Fibroblast of villous mesenchyme (primary cell): ENCODE data around the gene GRIPAP1. TPM values are rescaled to one million over a fixed set of nuclear protein-coding genes. Genes with fewer than 3 reads are reported as not detected.

Source experiments
- DNase-seq: peaks from one replicate; pipeline ENCODE4 v3.0.0-alpha.2; 2010; ENCODE audit warnings: low read depth
- H3K4me3 ChIP-seq: 2 replicates; pipeline ENCODE4 v1.5.1; 2011; ENCODE audit warnings: low read depth, mild to moderate bottlenecking, low read length
- total RNA-seq: library from RNA; depleted of rRNA; stranded (reverse); fragments of >200 nt; gene quantifications from 2 replicates; pipeline ENCODE4 v1.2.3, GENCODE V29; 2012
- TF ChIP-seq, protein P1 (sequence below): IDR thresholded peaks from 2 replicates; pipeline ENCODE4 v1.5.1; 2012; ENCODE audit warnings: low read depth, mild to moderate bottlenecking, low read length; ENCODE audit not compliant: insufficient read depth

GRIPAP1 gene
- total RNA-seq, 1 donor: 14.2 TPM

DNA sequence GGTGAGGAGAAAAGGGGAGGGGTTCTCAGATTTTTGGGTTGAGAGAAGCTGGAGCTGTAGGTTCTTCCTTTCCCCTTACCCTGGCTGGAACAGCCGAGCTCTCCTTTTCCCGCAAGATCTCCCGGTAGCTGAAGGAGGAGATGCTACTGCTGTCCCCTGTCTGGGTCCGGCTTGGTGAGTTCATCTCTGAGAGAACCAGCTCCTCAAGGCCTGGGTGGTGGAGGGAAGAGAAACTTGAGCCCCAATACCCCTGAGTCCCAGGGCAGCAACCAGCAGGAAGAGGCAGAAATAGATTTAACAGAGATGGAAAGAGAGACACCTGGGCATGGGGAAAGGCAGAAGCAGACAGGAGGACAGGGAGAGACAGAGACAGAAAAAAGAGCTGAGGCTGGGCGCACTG, 23.8 kb downstream of the GRIPAP1 start:
- TF ChIP-seq, protein P1, sequence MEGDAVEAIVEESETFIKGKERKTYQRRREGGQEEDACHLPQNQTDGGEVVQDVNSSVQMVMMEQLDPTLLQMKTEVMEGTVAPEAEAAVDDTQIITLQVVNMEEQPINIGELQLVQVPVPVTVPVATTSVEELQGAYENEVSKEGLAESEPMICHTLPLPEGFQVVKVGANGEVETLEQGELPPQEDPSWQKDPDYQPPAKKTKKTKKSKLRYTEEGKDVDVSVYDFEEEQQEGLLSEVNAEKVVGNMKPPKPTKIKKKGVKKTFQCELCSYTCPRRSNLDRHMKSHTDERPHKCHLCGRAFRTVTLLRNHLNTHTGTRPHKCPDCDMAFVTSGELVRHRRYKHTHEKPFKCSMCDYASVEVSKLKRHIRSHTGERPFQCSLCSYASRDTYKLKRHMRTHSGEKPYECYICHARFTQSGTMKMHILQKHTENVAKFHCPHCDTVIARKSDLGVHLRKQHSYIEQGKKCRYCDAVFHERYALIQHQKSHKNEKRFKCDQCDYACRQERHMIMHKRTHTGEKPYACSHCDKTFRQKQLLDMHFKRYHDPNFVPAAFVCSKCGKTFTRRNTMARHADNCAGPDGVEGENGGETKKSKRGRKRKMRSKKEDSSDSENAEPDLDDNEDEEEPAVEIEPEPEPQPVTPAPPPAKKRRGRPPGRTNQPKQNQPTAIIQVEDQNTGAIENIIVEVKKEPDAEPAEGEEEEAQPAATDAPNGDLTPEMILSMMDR: no peak
- no peak for DNase-seq
- H3K4me3 ChIP-seq: no peak overlapping the region

DNA sequence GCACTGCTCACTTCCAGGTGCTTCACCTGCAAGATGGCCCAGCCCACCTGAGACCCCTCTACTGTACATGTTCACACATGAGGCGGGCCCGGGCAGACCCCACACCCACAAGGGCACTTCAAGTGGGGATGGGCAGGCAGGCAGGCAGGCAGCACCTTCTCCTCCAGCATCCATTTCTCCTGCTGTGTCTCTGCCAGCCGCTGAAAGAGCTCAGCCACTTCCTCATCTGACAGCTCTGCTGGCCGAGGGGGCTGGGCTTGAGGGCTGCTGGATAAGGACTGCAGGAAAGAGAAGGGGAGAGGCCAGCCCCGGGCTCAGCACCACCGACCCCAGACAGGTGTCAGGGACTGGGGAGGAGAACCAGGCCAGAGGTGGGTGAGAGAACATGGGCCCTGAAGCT, 26.0 kb downstream of the GRIPAP1 start:
- no peak for DNase-seq
- TF ChIP-seq, protein P1: no peak

DNA sequence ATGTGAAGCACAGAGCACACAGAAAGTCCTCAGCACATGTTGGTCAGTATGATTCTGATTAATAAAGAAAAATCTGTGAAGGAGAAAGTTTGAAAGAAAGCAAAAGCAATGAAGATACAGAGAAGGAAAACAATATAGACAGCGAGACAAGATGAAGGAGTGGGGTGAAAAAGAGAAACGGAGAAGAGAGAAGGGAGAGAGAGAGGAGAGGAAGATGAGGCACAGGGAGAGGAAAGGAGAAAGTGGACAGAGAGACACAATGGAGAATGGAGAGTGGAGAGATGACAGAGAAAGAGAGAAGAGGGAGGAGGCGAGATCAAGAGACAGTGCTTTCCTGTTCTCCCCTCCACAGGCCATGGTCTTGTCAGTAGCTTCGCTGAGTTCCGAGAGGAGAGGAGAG, 26.5 kb downstream of the GRIPAP1 start:
- no peak overlapping the region for H3K4me3 ChIP-seq
- DNase-seq: no peak
- TF ChIP-seq, protein P1: no peak

More for the DNA sequence above, 26.0 kb downstream of the GRIPAP1 start:
- no peak overlapping the region for H3K4me3 ChIP-seq

DNA sequence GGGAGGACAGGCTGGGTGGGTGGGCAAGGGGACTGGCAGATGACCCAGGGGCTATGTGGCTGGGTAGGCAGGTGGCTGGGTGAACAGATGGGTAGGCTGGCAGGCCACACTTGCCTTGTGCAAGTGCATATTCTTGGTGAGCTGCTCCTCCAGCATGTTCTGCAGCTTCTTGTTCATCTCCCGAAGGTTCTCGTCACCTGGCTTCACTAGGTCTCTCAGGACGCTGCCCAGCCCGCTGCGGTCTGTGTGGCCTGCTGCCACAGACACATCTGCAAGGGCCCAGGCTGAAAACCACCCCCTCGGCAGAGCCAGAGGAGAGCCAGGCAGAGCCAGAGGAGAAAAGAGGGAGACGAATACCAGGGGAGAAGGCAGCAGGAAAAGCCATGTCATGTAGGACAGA, 27.0 kb downstream of the GRIPAP1 start:
- DNase-seq: no peak
- TF ChIP-seq, protein P1: no peak
- no peak overlapping the region for H3K4me3 ChIP-seq

DNA sequence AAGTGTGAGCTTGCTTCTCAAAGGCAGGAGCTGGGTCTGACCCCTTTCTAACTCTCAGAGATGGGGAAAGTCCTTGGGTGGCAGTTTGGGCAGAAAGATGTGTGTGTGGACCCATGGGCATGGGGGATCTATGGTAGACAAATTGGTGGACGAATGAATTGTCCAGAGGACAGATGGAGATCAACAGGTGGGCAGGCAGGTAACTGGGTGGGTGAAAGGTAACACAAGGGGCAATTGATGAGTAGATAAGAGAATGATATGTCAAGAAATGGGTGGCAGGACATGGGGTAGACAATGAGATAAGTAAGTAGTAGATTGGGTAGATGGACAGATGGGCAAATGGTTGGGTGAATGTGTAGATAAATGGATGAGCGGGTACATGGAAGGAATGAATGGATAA, 27.5 kb downstream of the GRIPAP1 start:
- no peak for DNase-seq
- no peak overlapping the region for H3K4me3 ChIP-seq
- TF ChIP-seq, protein P1: no peak

DNA sequence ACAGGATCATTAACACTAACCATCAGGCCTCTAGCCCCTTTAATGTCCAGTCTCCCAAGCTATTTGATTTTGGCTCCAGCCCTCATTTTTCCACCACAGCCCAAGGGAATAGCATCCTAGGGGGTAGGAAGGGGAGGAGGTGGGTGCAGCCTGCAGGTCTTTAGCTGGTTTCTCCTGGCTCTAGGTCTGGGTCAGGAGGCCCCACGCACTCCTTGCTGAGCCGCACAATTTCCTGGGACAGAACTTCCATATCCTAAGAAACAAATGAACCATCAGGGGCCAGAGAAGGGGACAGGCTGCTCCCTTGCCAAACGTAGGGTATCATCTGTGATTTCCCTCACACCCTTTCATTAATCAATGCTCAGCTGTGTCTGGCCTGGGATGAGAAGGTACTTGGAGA, 28.0 kb downstream of the GRIPAP1 start:
- TF ChIP-seq, protein P1: no peak
- H3K4me3 ChIP-seq: no peak overlapping the region
- DNase-seq: no peak
